ENCODE results near the gene FADS1.

Gene FADS1

GRCh38 chr11:61754534-61755482 is 62.0 kb downstream of the FADS1 start:
- FAIRE-seq = no peak

DNA sequence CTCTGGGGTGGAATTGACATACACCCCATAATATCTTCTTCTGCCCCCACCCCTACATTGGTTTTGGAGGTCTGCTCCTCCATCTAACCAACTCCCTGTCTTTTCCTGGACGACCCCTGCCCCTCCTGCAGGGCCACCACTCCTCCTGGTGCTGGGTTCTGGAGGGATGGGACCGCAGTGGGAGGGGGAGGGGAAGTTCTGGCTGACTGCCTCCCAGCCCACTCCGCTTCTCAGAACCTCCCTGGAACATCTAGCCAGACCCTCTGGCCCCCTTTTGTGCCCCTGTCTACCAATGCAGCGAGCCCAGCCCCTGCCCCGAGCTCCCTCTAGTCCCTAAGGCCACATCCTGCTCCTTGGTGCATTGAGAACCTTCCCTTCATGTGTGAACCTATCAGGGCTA is 63.1 kb downstream of the FADS1 start:
- FAIRE-seq = no peak

DNA sequence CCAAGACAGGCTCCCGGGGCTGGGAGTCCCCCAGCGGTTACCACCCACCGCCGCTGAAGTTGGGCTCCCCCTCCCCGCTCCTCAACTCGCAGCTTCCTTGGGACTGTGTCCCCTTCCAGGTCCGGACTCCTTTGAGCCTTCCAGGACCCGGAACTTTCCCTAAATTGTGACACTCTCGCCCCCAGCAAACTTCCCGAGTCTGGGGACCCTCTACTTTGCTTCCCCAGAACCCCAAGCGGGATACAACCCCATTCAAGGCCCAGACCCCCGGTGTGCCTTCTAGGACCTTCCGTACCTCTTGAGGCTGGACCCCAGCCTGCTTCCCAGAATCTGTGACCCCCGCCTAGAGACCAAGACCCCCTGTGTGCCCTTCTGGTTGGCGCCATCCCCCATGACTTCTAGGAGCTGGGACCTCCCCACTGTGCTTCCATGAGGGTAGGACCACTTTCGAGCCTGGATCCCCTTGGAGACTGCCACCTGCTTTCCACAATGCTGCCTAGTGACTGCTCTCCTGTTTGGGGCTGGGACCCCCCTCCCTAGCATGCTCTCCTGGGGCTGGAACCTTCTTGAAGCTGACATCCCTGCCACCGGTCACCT is 63.8 kb downstream of the FADS1 start:
- FAIRE-seq = no peak

DNA sequence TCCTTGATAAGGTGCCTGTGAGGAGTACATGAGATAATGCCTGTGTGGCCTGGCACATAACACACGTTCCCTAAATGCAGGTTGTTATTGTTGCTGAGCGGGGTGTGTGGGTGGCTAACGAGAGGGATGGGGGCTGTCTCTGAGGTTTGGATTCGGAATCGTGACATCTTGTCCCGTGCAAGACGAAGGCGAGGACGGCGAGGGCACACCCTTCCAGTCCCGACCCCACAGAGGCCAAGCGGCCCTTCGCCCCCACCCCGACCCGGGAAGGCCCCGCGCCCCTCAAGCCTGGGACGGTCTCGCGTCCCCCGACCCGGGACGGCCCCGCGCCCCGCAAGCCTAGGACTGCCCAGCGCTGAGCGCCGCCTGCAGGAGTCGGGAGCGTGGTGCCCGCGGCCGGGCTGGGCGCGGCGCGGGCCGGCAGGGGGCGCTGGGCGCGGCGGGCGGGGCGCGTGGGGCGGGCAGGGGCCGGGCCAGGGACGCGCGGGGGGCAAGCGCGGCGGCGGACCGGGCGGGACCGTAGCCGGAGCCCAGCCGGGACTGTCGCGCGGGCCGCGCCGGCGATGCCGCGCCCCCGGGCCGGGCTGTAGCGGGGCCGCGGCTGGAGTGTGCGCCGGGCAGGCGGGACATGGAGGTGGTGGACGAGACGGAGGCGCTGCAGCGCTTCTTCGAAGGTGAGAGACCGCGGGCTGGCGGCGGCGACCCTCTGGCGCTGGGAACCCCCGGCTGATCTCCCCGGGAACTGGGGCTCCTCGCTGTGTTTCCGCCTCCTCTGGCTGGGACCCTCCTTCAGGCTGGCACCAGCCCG is 64.5 kb downstream of the FADS1 start, which contains the start of gene MYRF:
Gene MYRF, plus strand, starts transcription at position 520 of the 808 bp plus-strand sequence. Its CDS starts 109 bp downstream, at position 629.
- no peak for FAIRE-seq

GRCh38 chr11:61751384-61751783 is 65.4 kb downstream of the FADS1 start:
- no peak for FAIRE-seq

GRCh38 chr11:61750631-61751273 is 66.1 kb downstream of the FADS1 start:
- no peak for FAIRE-seq

Measured in A204.1 (cell line).